ENCODE data around the gene UST. TPM values are rescaled to one million over a fixed set of nuclear protein-coding genes. Genes with fewer than 3 reads are reported as not detected.

Gene UST
- total RNA-seq, 1 donor from 2014 or later = 5.2 TPM

- no peak for DNase-seq (ENCODE audit: low read depth)
- H3K27me3 ChIP-seq (ENCODE audit: control insufficient read depth, insufficient read depth, low read length) = no peaks in the 10 kb centered on the region
- no peak for TF ChIP-seq CTCF (IDR thresholded peaks at IDR 0.05; ENCODE audit: insufficient read depth, low read length, poor library complexity, severe bottlenecking)
- H3K4me3 ChIP-seq (ENCODE audit: low read depth, low read length) = no peak overlapping the region
- no peaks in the 10 kb centered on the region for H3K36me3 ChIP-seq (ENCODE audit: control insufficient read depth, insufficient read depth, low read length)
These were observed 73.0 kb downstream of the UST start for GRCh38 chr6:148819852-148820251.

DNA sequence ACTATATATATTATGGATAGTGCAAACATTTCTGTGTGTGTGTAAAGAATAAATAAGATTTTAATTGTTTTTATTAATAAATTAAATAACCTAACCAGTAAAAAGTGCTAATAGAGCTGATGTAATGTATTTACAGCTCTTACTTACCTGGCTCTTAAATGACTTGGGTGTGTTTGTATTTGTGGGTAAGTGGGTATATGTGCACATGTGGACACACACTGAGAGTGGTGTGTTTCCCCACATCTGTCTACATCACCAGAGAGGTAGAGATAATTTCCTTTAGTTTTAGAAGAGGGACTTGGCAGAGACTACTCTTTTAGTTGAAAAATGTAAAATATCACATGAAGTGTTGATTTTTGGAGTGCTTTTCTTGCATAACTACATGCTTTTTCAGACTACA is 76.0 kb downstream of the UST start:
- H3K36me3 ChIP-seq (ENCODE audit: control insufficient read depth, insufficient read depth, low read length) = no peaks in the 10 kb centered on the region
- no peaks in the 10 kb centered on the region for H3K27me3 ChIP-seq (ENCODE audit: control insufficient read depth, insufficient read depth, low read length)
- TF ChIP-seq CTCF (IDR thresholded peaks at IDR 0.05; ENCODE audit: insufficient read depth, low read length, poor library complexity, severe bottlenecking) = no peak
- H3K4me3 ChIP-seq (ENCODE audit: low read depth, low read length) = no peak overlapping the region
- no peak for DNase-seq (ENCODE audit: low read depth)

- Histone ChIP-seq H3K27me3 (ENCODE audit: control insufficient read depth, insufficient read depth, low read length) (no peaks in the 10 kb centered on the region), H3K4me3 (ENCODE audit: low read depth, low read length) (no peak overlapping the region), H3K36me3 (ENCODE audit: control insufficient read depth, insufficient read depth, low read length) (no peaks in the 10 kb centered on the region)
- no peak for DNase-seq (ENCODE audit: low read depth)
- no peak for TF ChIP-seq CTCF (IDR thresholded peaks at IDR 0.05; ENCODE audit: insufficient read depth, low read length, poor library complexity, severe bottlenecking)
These were observed 77.5 kb downstream of the UST start for GRCh38 chr6:148824291-148824690.

DNA sequence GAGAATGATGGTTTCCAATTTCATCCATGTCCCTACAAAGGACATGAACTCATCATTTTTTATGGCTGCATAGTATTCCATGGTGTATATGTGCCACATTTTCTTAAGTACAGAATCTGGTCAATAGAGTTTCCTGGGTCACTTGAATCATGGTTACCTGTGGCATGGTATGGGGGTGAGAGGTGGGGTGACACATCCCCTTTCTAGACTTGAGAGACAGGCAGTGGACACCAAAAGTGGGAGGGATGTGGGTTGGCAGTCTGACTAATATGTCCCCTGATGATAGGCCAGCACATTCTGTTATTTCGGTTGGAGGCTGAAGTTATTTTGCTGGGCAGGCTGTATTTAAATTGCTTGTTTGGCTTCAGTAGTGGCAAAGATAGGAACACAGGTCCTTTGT is 78.1 kb downstream of the UST start:
- no peak for TF ChIP-seq CTCF (IDR thresholded peaks at IDR 0.05; ENCODE audit: insufficient read depth, low read length, poor library complexity, severe bottlenecking)
- no peak for DNase-seq (ENCODE audit: low read depth)
- Histone ChIP-seq H3K27me3 (ENCODE audit: control insufficient read depth, insufficient read depth, low read length) (no peaks in the 10 kb centered on the region), H3K4me3 (ENCODE audit: low read depth, low read length) (no peak overlapping the region), H3K36me3 (ENCODE audit: control insufficient read depth, insufficient read depth, low read length) (no peaks in the 10 kb centered on the region)

DNA sequence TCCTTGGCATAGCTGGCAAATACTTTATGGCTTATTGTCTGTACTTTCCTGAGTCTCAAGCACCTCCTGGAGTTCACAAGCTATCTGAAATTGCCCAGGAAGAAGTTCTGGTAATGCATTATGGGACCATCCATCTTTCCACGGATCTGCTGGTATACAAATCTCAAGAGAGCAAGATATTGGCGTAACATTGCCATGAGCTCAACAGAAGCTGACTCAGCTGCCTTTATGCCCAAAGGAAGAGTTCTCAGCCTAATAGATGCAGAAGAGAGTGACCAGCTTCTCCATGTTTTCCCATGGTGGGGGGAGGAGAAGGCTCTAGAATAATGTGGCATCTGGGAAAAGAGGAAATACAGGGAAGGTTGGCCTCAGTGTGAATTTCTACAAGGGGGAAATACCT is 78.7 kb downstream of the UST start:
- Histone ChIP-seq H3K4me3 (ENCODE audit: low read depth, low read length) (no peak overlapping the region), H3K36me3 (ENCODE audit: control insufficient read depth, insufficient read depth, low read length) (no peaks in the 10 kb centered on the region), H3K27me3 (ENCODE audit: control insufficient read depth, insufficient read depth, low read length) (no peaks in the 10 kb centered on the region)
- no peak for DNase-seq (ENCODE audit: low read depth)
- TF ChIP-seq CTCF (IDR thresholded peaks at IDR 0.05; ENCODE audit: insufficient read depth, low read length, poor library complexity, severe bottlenecking) = no peak

DNA sequence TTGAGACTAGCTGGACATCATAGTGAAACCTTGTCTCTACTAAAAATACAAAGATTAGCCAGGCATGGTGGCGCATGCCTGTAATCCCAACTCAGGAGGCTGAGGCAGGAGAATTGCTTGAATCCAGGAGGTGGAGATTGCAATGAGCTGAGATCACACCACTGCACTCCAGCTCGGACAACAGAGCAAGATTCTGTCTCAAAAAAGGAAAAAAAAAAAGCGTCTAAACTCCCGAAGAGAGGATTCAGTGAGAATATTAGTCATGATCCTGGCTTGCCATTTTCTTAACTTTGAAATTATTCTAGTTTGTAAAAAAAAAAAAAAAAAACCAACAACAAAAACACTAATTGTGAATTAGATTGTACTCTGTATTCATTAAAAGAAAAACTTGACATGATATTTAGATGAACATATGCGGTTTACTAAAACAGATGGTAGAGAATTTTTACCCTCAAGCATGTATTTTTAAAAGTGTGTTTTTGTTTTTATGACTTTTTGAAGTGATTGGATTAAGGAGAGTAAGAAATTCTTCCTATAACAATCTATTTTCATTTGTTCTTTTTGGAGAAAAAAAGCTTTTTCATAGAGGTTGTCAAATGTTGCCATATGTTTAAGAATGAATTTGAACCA is 80.7 kb downstream of the UST start:
- DNase-seq (ENCODE audit: low read depth) = no peak
- Histone ChIP-seq H3K27me3 (ENCODE audit: control insufficient read depth, insufficient read depth, low read length) (no peaks in the 10 kb centered on the region), H3K4me3 (ENCODE audit: low read depth, low read length) (no peak overlapping the region), H3K36me3 (ENCODE audit: control insufficient read depth, insufficient read depth, low read length) (no peaks in the 10 kb centered on the region)
- TF ChIP-seq CTCF (IDR thresholded peaks at IDR 0.05; ENCODE audit: insufficient read depth, low read length, poor library complexity, severe bottlenecking) = no peak
